ENCODE data around the gene MIS18A.
"Not testable (repeated sequence)": the region's sequence is repeated elsewhere in the genome, so short reads cannot be mapped to it uniquely, and the experiment has no call there.

GRCh38 chr21:32310976-32311375 is 32.1 kb upstream of the MIS18A start:
- not testable (repeated sequence) for TF ChIP-seq CTCF, POLR2A (IDR thresholded peaks at IDR 0.05)

Data from adrenal gland (tissue), 5 donors.